SK-N-SH treated with all-trans-retinoic acid at 6 μM for 48 hours (cell line): ENCODE measurements around the gene GPC6.

Source experiments
- ATAC-seq: fragments of 200-7000 bp; cut with Tn5 transposase; 3 replicates; pipeline ENCODE4 v1.9.1; 2020; ENCODE audit warnings: mild to moderate bottlenecking, moderate library complexity
- BACH2 ChIP-seq: fragments of 250-450 bp; sonication (Bioruptor Pico); IDR thresholded peaks from 2 replicates; pipeline ENCODE4 v1.9.0; 2021; ENCODE audit warnings: mild to moderate bottlenecking, borderline replicate concordance
- ESRRG ChIP-seq: fragments of 250-450 bp; sonication (Bioruptor Pico); IDR thresholded peaks from 2 replicates; pipeline ENCODE4 v1.6.1; 2021; ENCODE audit warnings: mild to moderate bottlenecking
- GLIS3 ChIP-seq: fragments of 250-450 bp; sonication (Bioruptor Pico); IDR thresholded peaks from 2 replicates; pipeline ENCODE4 v1.5.0; 2020; ENCODE audit warnings: mild to moderate bottlenecking, moderate library complexity
- ISL1 ChIP-seq: fragments of 250-450 bp; sonication (Bioruptor Pico); IDR thresholded peaks from 2 replicates; pipeline ENCODE4 v2.1.2; 2022; ENCODE audit warnings: mild to moderate bottlenecking, moderate library complexity
- PPARA ChIP-seq: fragments of 250-450 bp; sonication (Bioruptor Pico); IDR thresholded peaks from 2 replicates; pipeline ENCODE4 v1.5.0; 2020; ENCODE audit warnings: mild to moderate bottlenecking, borderline replicate concordance
- RARB ChIP-seq: fragments of 250-450 bp; sonication (Bioruptor Pico); IDR thresholded peaks from 2 replicates; pipeline ENCODE4 v1.8.0; 2021; ENCODE audit warnings: mild to moderate bottlenecking, moderate library complexity
- SNAI2 ChIP-seq: fragments of 250-450 bp; sonication (Bioruptor Pico); IDR thresholded peaks from 2 replicates; pipeline ENCODE4 v1.5.0; 2020; ENCODE audit warnings: mild to moderate bottlenecking, moderate library complexity
- TOX ChIP-seq: fragments of 250-450 bp; sonication (Bioruptor Pico); IDR thresholded peaks from 2 replicates; pipeline ENCODE4 v1.8.0; 2021; ENCODE audit warnings: mild to moderate bottlenecking, moderate library complexity, borderline replicate concordance
- ZC3H10 ChIP-seq: fragments of 250-450 bp; sonication (Bioruptor Pico); IDR thresholded peaks from 2 replicates; pipeline ENCODE4 v1.5.1; 2021; ENCODE audit warnings: mild to moderate bottlenecking, moderate library complexity
- ZFP3 ChIP-seq: fragments of 250-450 bp; sonication (Bioruptor Pico); IDR thresholded peaks from 2 replicates; pipeline ENCODE4 v1.5.0; 2020; ENCODE audit warnings: mild to moderate bottlenecking, moderate library complexity
- ZFP30 ChIP-seq: fragments of 450-650 bp; formaldehyde crosslinking; IDR thresholded peaks from 2 replicates; pipeline ENCODE4 v1.5.0; 2022; ENCODE audit warnings: mild to moderate bottlenecking, moderate library complexity
- ZNF565 ChIP-seq: fragments of 450-650 bp; formaldehyde crosslinking; conservative IDR thresholded peaks from 2 replicates; pipeline ENCODE4 v1.5.0; 2020; ENCODE audit warnings: low read depth, mild to moderate bottlenecking, moderate library complexity
- ZNF8 ChIP-seq: fragments of 450-650 bp; formaldehyde crosslinking; IDR thresholded peaks from 2 replicates; pipeline ENCODE4 v1.5.0; 2020; ENCODE audit warnings: mild to moderate bottlenecking, moderate library complexity
- TF ChIP-seq, protein P1 (sequence below): fragments of 250-450 bp; sonication (Bioruptor Pico); IDR thresholded peaks from 2 replicates; pipeline ENCODE4 v1.5.1; 2020; ENCODE audit warnings: low read depth, mild to moderate bottlenecking, moderate library complexity
- TF ChIP-seq, protein P2 (sequence below): fragments of 250-450 bp; sonication (Bioruptor Pico); IDR thresholded peaks from 2 replicates; pipeline ENCODE4 v1.5.1; 2021; ENCODE audit warnings: mild to moderate bottlenecking, moderate library complexity
- TF ChIP-seq, protein P3 (sequence below): fragments of 250-450 bp; sonication (Bioruptor Pico); IDR thresholded peaks from 2 replicates; pipeline ENCODE4 v1.5.0; 2020; ENCODE audit warnings: mild to moderate bottlenecking, moderate library complexity
- TF ChIP-seq, protein P4 (sequence below): fragments of 250-450 bp; sonication (Bioruptor Pico); IDR thresholded peaks from 2 replicates; pipeline ENCODE4 v1.8.0; 2020; ENCODE audit warnings: mild to moderate bottlenecking, moderate library complexity, borderline replicate concordance

GPC6 gene

DNA sequence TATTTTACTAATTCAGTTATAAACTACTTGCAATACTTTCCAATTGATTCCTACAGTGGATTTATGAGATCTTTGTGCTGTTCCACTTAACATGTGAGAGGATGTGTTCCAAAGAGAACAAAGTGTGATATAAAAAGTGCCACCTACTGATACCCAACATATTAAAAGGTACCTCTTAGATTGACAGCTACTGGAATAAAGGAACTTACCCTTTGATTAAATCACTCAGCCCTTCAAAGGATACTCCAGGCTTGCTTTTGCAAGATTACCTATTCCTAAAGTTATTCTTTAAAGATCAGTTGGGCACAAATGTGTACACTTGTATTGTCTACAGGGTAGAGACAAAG is 1187.0 kb downstream of the GPC6 start (continued):
- TF ChIP-seq TOX (CRISPR knock-in tag) (no peak), RARB (CRISPR knock-in tag) (no peak), GLIS3 (CRISPR knock-in tag) (no peak), ZC3H10 (CRISPR knock-in tag) (no peak), ZFP30 (CRISPR knock-in tag) (no peak), PPARA (no peak)
- TF ChIP-seq, protein P1, sequence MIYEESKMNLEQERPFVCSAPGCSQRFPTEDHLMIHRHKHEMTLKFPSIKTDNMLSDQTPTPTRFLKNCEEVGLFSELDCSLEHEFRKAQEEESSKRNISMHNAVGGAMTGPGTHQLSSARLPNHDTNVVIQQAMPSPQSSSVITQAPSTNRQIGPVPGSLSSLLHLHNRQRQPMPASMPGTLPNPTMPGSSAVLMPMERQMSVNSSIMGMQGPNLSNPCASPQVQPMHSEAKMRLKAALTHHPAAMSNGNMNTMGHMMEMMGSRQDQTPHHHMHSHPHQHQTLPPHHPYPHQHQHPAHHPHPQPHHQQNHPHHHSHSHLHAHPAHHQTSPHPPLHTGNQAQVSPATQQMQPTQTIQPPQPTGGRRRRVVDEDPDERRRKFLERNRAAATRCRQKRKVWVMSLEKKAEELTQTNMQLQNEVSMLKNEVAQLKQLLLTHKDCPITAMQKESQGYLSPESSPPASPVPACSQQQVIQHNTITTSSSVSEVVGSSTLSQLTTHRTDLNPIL (CRISPR knock-in tag), result no peak

DNA sequence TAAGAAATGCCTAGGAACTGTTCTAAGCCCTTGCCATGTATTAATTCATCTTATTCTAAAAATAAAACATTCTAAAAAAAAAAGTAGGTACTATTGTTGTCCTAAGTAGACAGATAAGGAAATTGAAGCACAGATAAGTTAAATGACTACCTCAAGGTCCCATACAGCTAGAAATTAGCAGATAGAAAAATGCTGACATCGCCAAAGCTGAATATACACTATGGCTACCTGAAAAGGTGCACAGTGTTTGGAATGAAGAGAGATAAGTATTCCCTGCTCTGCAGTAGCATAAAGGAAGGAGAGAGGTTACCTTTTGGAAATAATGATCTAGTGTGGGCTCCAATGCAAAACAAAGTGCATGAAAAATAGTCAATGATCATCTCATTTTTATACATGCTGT is 1187.5 kb downstream of the GPC6 start:
- no peak for ATAC-seq
- no peak for TF ChIP-seq ZNF8 (CRISPR knock-in tag)
- TF ChIP-seq, protein P2, sequence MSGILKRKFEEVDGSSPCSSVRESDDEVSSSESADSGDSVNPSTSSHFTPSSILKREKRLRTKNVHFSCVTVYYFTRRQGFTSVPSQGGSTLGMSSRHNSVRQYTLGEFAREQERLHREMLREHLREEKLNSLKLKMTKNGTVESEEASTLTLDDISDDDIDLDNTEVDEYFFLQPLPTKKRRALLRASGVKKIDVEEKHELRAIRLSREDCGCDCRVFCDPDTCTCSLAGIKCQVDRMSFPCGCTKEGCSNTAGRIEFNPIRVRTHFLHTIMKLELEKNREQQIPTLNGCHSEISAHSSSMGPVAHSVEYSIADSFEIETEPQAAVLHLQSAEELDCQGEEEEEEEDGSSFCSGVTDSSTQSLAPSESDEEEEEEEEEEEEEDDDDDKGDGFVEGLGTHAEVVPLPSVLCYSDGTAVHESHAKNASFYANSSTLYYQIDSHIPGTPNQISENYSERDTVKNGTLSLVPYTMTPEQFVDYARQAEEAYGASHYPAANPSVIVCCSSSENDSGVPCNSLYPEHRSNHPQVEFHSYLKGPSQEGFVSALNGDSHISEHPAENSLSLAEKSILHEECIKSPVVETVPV (CRISPR knock-in tag), result no peak
- TF ChIP-seq, protein P3, sequence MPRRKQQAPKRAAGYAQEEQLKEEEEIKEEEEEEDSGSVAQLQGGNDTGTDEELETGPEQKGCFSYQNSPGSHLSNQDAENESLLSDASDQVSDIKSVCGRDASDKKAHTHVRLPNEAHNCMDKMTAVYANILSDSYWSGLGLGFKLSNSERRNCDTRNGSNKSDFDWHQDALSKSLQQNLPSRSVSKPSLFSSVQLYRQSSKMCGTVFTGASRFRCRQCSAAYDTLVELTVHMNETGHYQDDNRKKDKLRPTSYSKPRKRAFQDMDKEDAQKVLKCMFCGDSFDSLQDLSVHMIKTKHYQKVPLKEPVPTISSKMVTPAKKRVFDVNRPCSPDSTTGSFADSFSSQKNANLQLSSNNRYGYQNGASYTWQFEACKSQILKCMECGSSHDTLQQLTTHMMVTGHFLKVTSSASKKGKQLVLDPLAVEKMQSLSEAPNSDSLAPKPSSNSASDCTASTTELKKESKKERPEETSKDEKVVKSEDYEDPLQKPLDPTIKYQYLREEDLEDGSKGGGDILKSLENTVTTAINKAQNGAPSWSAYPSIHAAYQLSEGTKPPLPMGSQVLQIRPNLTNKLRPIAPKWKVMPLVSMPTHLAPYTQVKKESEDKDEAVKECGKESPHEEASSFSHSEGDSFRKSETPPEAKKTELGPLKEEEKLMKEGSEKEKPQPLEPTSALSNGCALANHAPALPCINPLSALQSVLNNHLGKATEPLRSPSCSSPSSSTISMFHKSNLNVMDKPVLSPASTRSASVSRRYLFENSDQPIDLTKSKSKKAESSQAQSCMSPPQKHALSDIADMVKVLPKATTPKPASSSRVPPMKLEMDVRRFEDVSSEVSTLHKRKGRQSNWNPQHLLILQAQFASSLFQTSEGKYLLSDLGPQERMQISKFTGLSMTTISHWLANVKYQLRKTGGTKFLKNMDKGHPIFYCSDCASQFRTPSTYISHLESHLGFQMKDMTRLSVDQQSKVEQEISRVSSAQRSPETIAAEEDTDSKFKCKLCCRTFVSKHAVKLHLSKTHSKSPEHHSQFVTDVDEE (CRISPR knock-in tag), result no peak
- TF ChIP-seq PPARA, result no peak
- no peak for TF ChIP-seq BACH2 (CRISPR knock-in tag)
- TF ChIP-seq ZNF565 (CRISPR knock-in tag), result no peak
- no peak for TF ChIP-seq SNAI2 (CRISPR knock-in tag)
- TF ChIP-seq TOX (CRISPR knock-in tag), result no peak
- TF ChIP-seq ZFP3 (CRISPR knock-in tag), result no peak

DNA sequence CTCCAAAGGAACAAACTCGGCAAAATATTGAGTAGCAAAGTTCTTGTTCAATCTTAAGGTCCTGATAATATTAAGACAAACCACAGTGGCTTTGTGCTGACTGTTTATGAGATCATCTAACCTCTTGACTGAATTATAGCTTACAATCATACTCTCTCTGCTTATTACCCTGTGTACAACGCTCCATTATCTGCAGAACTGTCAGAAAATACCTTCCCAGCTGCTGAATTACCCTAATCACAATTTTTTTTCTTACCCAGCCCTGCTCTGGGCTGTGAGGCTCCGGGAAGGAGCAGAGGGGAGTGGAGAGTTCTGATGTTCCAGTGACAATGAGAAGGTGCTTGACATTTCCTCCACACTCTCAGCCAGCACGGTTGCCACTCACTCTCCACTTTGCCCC is 1188.1 kb downstream of the GPC6 start:
- ATAC-seq, result no peak
- TF ChIP-seq ISL1 (CRISPR knock-in tag) (no peak), TOX (CRISPR knock-in tag) (no peak), RARB (CRISPR knock-in tag) (no peak), ZNF8 (CRISPR knock-in tag) (no peak), ESRRG (no peak), PPARA (no peak)
- TF ChIP-seq, protein P2 (CRISPR knock-in tag), result no peak
- TF ChIP-seq, protein P1 (CRISPR knock-in tag), result no peak
- TF ChIP-seq, protein P4, sequence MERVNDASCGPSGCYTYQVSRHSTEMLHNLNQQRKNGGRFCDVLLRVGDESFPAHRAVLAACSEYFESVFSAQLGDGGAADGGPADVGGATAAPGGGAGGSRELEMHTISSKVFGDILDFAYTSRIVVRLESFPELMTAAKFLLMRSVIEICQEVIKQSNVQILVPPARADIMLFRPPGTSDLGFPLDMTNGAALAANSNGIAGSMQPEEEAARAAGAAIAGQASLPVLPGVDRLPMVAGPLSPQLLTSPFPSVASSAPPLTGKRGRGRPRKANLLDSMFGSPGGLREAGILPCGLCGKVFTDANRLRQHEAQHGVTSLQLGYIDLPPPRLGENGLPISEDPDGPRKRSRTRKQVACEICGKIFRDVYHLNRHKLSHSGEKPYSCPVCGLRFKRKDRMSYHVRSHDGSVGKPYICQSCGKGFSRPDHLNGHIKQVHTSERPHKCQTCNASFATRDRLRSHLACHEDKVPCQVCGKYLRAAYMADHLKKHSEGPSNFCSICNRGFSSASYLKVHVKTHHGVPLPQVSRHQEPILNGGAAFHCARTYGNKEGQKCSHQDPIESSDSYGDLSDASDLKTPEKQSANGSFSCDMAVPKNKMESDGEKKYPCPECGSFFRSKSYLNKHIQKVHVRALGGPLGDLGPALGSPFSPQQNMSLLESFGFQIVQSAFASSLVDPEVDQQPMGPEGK (CRISPR knock-in tag), result no peak
